HG03060 (cell line): ENCODE measurements around the gene SYVN1.

Experiments used
- ATAC-seq: cut with Tn5 transposase; IDR thresholded peaks from one replicate; pipeline ENCODE4 v1.9.1; 2021; ENCODE audit warnings: low read depth, moderate number of reproducible peaks; ENCODE audit not compliant: unreplicated experiment

The SYVN1 gene

GRCh38 chr11:65095974-65096806 is 38.1 kb downstream of the SYVN1 start, which contains the start of gene VPS51:
TSS of gene VPS51 (plus strand) at chr11:65096214. CDS start at chr11:65096251, 37 bp downstream.
- peak; percentile 60 for ATAC-seq

DNA sequence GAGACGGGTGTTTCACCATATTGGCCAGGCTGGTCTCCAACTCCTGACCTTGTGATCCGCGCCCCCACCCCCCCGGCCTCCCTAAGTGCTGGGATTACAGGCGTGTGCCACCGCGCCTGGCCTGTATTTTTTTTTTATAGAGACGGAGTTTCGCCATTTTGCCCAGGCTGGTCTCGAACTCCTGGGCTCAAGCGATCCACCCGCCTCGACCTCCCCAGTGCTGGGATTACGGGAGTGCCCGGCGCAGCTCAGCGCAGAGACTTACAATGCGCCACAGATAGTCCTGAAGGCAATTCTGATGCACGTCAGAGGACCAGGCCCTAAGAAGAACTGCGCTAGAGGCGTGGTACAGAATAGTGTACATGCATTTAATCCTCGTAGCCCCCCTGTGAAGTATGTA is 38.9 kb downstream of the SYVN1 start:
- no peak for ATAC-seq

- no peak for ATAC-seq
These were observed 43.7 kb downstream of the SYVN1 start for GRCh38 chr11:65090628-65091027.

GRCh38 chr11:65089621-65090020 is 44.7 kb downstream of the SYVN1 start:
- ATAC-seq = no peak

DNA sequence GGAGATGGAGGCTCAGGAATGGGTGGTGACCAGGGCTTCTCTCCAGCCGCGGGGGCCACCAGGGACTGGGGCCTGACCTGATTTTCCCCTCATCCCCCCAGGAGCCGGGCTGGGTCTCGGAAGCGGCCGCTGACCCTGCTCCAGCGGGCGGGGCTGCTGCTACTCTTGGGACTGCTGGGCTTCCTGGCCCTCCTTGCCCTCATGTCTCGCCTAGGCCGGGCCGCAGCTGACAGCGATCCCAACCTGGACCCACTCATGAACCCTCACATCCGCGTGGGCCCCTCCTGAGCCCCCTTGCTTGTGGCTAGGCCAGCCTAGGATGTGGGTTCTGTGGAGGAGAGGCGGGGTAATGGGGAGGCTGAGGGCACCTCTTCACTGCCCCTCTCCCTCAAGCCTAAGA is 46.5 kb downstream of the SYVN1 start:
- ATAC-seq = no peak

GRCh38 chr11:65087216-65087615 is 47.1 kb downstream of the SYVN1 start:
- no peak for ATAC-seq

- no peak for ATAC-seq
These were observed 47.5 kb downstream of the SYVN1 start for GRCh38 chr11:65086809-65087208.

- ATAC-seq = no peak
These were observed 48.9 kb downstream of the SYVN1 start for GRCh38 chr11:65085446-65085845.

- ATAC-seq = no peak
These were observed 49.5 kb downstream of the SYVN1 start for GRCh38 chr11:65084598-65085375.

- peak; percentile 77 for ATAC-seq
These were observed 50.3 kb downstream of the SYVN1 start, which contains the start of the genes CDCA5 and ZFPL1 for GRCh38 chr11:65083834-65084597. TSS of gene CDCA5 (minus strand) at chr11:65084040. CDS start at chr11:65083978, 62 bp downstream. TSS of gene ZFPL1 (plus strand) at chr11:65084222. CDS start at chr11:65084699, 477 bp downstream.

- peak; percentile 25 for ATAC-seq
These were observed 51.0 kb downstream of the SYVN1 start for GRCh38 chr11:65083134-65083833.

GRCh38 chr11:65078786-65079342 is 55.5 kb downstream of the SYVN1 start:
- ATAC-seq = no peak

- ATAC-seq = no peak
These were observed 56.2 kb downstream of the SYVN1 start for GRCh38 chr11:65078151-65078550.

DNA sequence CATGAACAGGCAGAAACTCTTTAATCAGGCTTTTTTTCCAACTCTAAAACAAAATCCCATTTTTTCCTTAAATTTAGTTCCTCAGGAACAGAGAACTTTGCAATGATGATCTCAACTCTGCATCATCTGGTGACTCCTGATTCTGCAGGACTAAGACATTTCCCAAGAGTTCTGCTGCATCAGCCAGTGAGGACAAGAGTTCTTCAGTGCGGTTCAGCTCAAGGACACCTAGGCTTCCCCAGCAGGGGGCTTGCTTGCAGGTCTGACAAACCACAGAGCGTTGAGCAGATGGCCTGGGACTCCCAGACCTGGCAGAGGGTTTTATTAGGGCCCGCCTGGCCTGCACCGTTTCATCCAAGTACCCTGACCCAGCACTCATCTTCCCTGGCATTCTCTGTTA is 56.9 kb downstream of the SYVN1 start:
- no peak for ATAC-seq
